GM23248 (cell line): ENCODE measurements around the gene ZMIZ1. TPM values are rescaled to one million over a fixed set of nuclear protein-coding genes. Genes with fewer than 3 reads are reported as not detected.

Source experiments
- DNase-seq: peaks from one replicate; pipeline ENCODE4 v3.0.0-alpha.2; 2015
- H2AFZ ChIP-seq: fragments of 200-600 bp; sonication (generic); 2 replicates; pipeline ENCODE4 v1.6.1; 2016; ENCODE audit warnings: antibody characterized with exemption
- H3F3A ChIP-seq: fragments of 200-600 bp; sonication (generic); 2 replicates; pipeline ENCODE4 v1.6.1; 2016; ENCODE audit warnings: mild to moderate bottlenecking, antibody characterized with exemption, mixed run types; ENCODE audit not compliant: insufficient read depth
- H3K27ac ChIP-seq: fragments of 200-600 bp; sonication (generic); 2 replicates; pipeline ENCODE4 v1.5.1; 2016; ENCODE audit warnings: mild to moderate bottlenecking
- H3K27me3 ChIP-seq: fragments of 200-600 bp; sonication (generic); replicated peaks from 2 replicates; pipeline ENCODE4 v1.6.1; 2016; ENCODE audit warnings: mild to moderate bottlenecking; ENCODE audit not compliant: insufficient read depth
- H3K36me3 ChIP-seq: fragments of 200-600 bp; sonication (generic); 2 replicates; pipeline ENCODE4 v1.6.1; 2016; ENCODE audit warnings: low read depth, mild to moderate bottlenecking
- H3K4me1 ChIP-seq: fragments of 200-600 bp; sonication (generic); 2 replicates; pipeline ENCODE4 v1.6.1; 2016; ENCODE audit warnings: mild to moderate bottlenecking; ENCODE audit not compliant: insufficient read depth
- H3K4me2 ChIP-seq: fragments of 200-600 bp; sonication (generic); one replicate; pipeline ENCODE4 v1.6.1; 2016; ENCODE audit warnings: mild to moderate bottlenecking; ENCODE audit not compliant: unreplicated experiment
- H3K4me3 ChIP-seq: fragments of 200-600 bp; sonication (generic); 2 replicates; pipeline ENCODE4 v1.5.1; 2016; ENCODE audit warnings: mild to moderate bottlenecking
- H3K79me2 ChIP-seq: fragments of 200-600 bp; sonication (generic); 2 replicates; pipeline ENCODE4 v1.6.1; 2016; ENCODE audit warnings: mild to moderate bottlenecking; ENCODE audit not compliant: insufficient read depth
- H3K9ac ChIP-seq: fragments of 200-600 bp; sonication (generic); 2 replicates; pipeline ENCODE4 v1.6.1; 2016; ENCODE audit warnings: mild to moderate bottlenecking
- H3K9me2 ChIP-seq: fragments of 200-600 bp; sonication (generic); 2 replicates; pipeline ENCODE4 v1.6.1; 2016; ENCODE audit warnings: mixed run types, mild to moderate bottlenecking, moderate library complexity; ENCODE audit not compliant: insufficient read depth
- H3K9me3 ChIP-seq: fragments of 200-600 bp; sonication (generic); one replicate; pipeline ENCODE4 v1.6.1; 2017; ENCODE audit warnings: low read depth
- H4K20me1 ChIP-seq: fragments of 200-600 bp; sonication (generic); 2 replicates; pipeline ENCODE4 v1.6.0; 2016; ENCODE audit not compliant: insufficient read depth
- EZH2 ChIP-seq: fragments of 200-600 bp; sonication (generic); IDR thresholded peaks from 2 replicates; pipeline ENCODE4 v1.6.1; 2018; ENCODE audit warnings: antibody characterized with exemption, mild to moderate bottlenecking; ENCODE audit not compliant: insufficient read depth, poor library complexity, severe bottlenecking
- EZH2phosphoT487 ChIP-seq: fragments of 200-600 bp; sonication (generic); IDR thresholded peaks from 2 replicates; pipeline ENCODE4 v1.6.1; 2018; ENCODE audit warnings: antibody characterized with exemption, moderate library complexity, mild to moderate bottlenecking, low read depth; ENCODE audit not compliant: insufficient read depth
- WGBS, 2 experiments: methylation state at CpG; one replicate each; pipeline ENCODE4 v1.1.6; 2015 to 2017; ENCODE audit warnings: low lambda C conversion rate in 2 of 2, low coverage in 1 of 2; ENCODE audit errors: missing lambda C conversion rate in 2 of 2; 5-methylcytosine and 5-hydroxymethylcytosine counted together
- in situ Hi-C: fragments of 300-500 bp; cut with MboI; formaldehyde crosslinking; loops from 2 replicates; pipeline ENCODE4 v1.15.0; 2020
- polyA plus RNA-seq: library from polyadenylated mRNA; unstranded; fragments of >200 nt; fragmentation: Nextera tagmentation; extraction: Ambion mirVana; gene quantifications from 2 replicates; pipeline ENCODE4 v1.2.1, GENCODE V29; 2016
- total RNA-seq: library from RNA; depleted of rRNA; stranded (reverse); fragments of >200 nt; shearing (Covaris generic); gene quantifications from 2 replicates; pipeline ENCODE4 v1.2.3, GENCODE V29; 2014

The ZMIZ1 gene
- total and polyA plus RNA-seq, 2 experiments from 2014 or later, result 21.9 to 28.4 TPM

- no peak overlapping the region for H3K4me3 ChIP-seq
- H3K4me2 ChIP-seq, result no peak overlapping the region
- DNase-seq, result no peak
- H3F3A ChIP-seq, result no peaks in the 10 kb centered on the region
- H2AFZ ChIP-seq, result no peak overlapping the region
- no peak overlapping the region for H3K27ac ChIP-seq
- no peaks in the 10 kb centered on the region for H3K27me3 ChIP-seq
- H3K9me3 ChIP-seq, result no peaks in the 10 kb centered on the region
- H3K4me1 ChIP-seq, result peaks cover 15% of the 10 kb centered on the region
- H4K20me1 ChIP-seq, result no peaks in the 10 kb centered on the region
- H3K9ac ChIP-seq, result no peak overlapping the region
- in situ Hi-C loops, result no loop called here
- no peaks in the 10 kb centered on the region for H3K36me3 ChIP-seq
- no peaks in the 10 kb centered on the region for H3K79me2 ChIP-seq
- no peaks in the 10 kb centered on the region for H3K9me2 ChIP-seq
- TF ChIP-seq EZH2 (no peak), EZH2phosphoT487 (no peak)
- WGBS, 2 experiments, result 93 to 96% methylated on average over 4 of the region's 4 CpGs
Measured at GRCh38 chr10:79047584-79047874, 21.2 kb upstream of the ZMIZ1 start.

- H3K79me2 ChIP-seq, result no peaks in the 10 kb centered on the region
- H3K9ac ChIP-seq, result no peak overlapping the region
- no peak overlapping the region for H3K4me2 ChIP-seq
- peaks cover 15% of the 10 kb centered on the region for H3K4me1 ChIP-seq
- in situ Hi-C loops, result no loop called here
- H2AFZ ChIP-seq, result no peak overlapping the region
- no peak for DNase-seq
- 72 to 73% methylated on average over 11 to 12 of the region's 13 CpGs for WGBS, 2 experiments
- no peak overlapping the region for H3K4me3 ChIP-seq
- H3K27ac ChIP-seq, result no peak overlapping the region
- H3F3A ChIP-seq, result no peaks in the 10 kb centered on the region
- TF ChIP-seq EZH2phosphoT487, result no peak
- no peak for TF ChIP-seq EZH2
- H3K9me2 ChIP-seq, result no peaks in the 10 kb centered on the region
- H3K36me3 ChIP-seq, result no peaks in the 10 kb centered on the region
- no peaks in the 10 kb centered on the region for H4K20me1 ChIP-seq
- no peaks in the 10 kb centered on the region for H3K9me3 ChIP-seq
- no peaks in the 10 kb centered on the region for H3K27me3 ChIP-seq
Measured at GRCh38 chr10:79047875-79048638, 20.7 kb upstream of the ZMIZ1 start.

GRCh38 chr10:79048639-79049550 is 19.9 kb upstream of the ZMIZ1 start:
- Histone ChIP-seq H3K27ac (no peak overlapping the region), H3K4me2 (no peak overlapping the region), H2AFZ (no peak overlapping the region), H3K4me3 (no peak overlapping the region), H3K9me2 (no peaks in the 10 kb centered on the region), H3F3A (no peaks in the 10 kb centered on the region), H3K79me2 (no peaks in the 10 kb centered on the region), H3K4me1 (peaks cover 15% of the 10 kb centered on the region), H3K36me3 (no peaks in the 10 kb centered on the region), H3K9me3 (no peaks in the 10 kb centered on the region), H4K20me1 (no peaks in the 10 kb centered on the region), H3K9ac (no peak overlapping the region), H3K27me3 (no peaks in the 10 kb centered on the region)
- no peak for TF ChIP-seq EZH2phosphoT487
- no peak for TF ChIP-seq EZH2
- in situ Hi-C loops, result no loop called here
- DNase-seq, result no peak
- 83 to 87% methylated on average over 14 of the region's 14 CpGs for WGBS, 2 experiments

- Histone ChIP-seq H4K20me1 (no peaks in the 10 kb centered on the region), H3K9me2 (no peaks in the 10 kb centered on the region), H3K27me3 (no peaks in the 10 kb centered on the region), H3K27ac (no peak overlapping the region), H2AFZ (no peak overlapping the region), H3K9me3 (no peaks in the 10 kb centered on the region), H3K4me1 (peaks cover 15% of the 10 kb centered on the region), H3K4me2 (no peak overlapping the region), H3K36me3 (no peaks in the 10 kb centered on the region), H3F3A (no peaks in the 10 kb centered on the region), H3K4me3 (no peak overlapping the region), H3K79me2 (no peaks in the 10 kb centered on the region), H3K9ac (no peak overlapping the region)
- in situ Hi-C loops, result no loop called here
- WGBS, 2 experiments, result 94% methylated on average over 15 of the region's 15 CpGs
- no peak for TF ChIP-seq EZH2phosphoT487
- TF ChIP-seq EZH2, result no peak
- peak; percentile 67 for DNase-seq
Measured at GRCh38 chr10:79049931-79050895, 18.6 kb upstream of the ZMIZ1 start.
